ENCODE results near the gene RBCK1. TPM values are rescaled to one million over a fixed set of nuclear protein-coding genes. Genes with fewer than 3 reads are reported as not detected.
"Not testable (repeated sequence)": the region's sequence is repeated elsewhere in the genome, so short reads cannot be mapped to it uniquely, and the experiment has no call there.

RBCK1 gene
- total RNA-seq, 4 donors from 2014 or later, result 63.6 to 85.3 (median 78.5) TPM

DNA sequence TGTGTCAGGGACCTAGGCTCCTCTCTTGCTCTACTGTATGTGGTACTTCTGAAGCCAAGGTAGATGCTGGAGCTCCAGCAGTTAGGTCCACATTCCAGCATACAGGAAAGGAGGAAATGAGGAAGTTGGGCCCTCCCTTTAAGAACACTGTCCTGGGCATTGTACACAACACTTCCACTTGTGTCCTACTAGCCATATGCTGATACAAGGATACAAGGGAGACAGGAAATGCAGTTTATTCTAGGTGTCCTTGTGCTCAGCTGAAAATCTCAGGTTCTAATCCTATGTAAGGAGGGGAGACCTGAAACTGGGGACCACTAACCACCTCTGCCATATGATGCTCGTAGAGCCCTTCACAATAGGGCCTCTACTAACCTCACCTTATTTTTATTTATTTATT is 23.4 kb upstream of the RBCK1 start:
- H3K9me3 ChIP-seq, result no peaks in the 10 kb centered on the region
- peaks cover 18% of the 10 kb centered on the region for H3K4me1 ChIP-seq
- WGBS, result 94% methylated on average over 1 of the region's 1 CpG
- no peak for DNase-seq (ENCODE audit: low spot score in 2 of 2)
- H3K27me3 ChIP-seq, result no peaks in the 10 kb centered on the region
- H3K36me3 ChIP-seq, result peaks cover 18% of the 10 kb centered on the region
- TF ChIP-seq EP300 (IDR thresholded peaks at IDR 0.05) (no peak), POLR2AphosphoS5 (IDR thresholded peaks at IDR 0.05) (no peak), POLR2A (IDR thresholded peaks at IDR 0.05) (no peak)
- TF ChIP-seq, protein P1, sequence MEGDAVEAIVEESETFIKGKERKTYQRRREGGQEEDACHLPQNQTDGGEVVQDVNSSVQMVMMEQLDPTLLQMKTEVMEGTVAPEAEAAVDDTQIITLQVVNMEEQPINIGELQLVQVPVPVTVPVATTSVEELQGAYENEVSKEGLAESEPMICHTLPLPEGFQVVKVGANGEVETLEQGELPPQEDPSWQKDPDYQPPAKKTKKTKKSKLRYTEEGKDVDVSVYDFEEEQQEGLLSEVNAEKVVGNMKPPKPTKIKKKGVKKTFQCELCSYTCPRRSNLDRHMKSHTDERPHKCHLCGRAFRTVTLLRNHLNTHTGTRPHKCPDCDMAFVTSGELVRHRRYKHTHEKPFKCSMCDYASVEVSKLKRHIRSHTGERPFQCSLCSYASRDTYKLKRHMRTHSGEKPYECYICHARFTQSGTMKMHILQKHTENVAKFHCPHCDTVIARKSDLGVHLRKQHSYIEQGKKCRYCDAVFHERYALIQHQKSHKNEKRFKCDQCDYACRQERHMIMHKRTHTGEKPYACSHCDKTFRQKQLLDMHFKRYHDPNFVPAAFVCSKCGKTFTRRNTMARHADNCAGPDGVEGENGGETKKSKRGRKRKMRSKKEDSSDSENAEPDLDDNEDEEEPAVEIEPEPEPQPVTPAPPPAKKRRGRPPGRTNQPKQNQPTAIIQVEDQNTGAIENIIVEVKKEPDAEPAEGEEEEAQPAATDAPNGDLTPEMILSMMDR (IDR thresholded peaks at IDR 0.05), result no peak
- no peak overlapping the region for H3K27ac ChIP-seq
- H3K4me3 ChIP-seq, result no peak overlapping the region

DNA sequence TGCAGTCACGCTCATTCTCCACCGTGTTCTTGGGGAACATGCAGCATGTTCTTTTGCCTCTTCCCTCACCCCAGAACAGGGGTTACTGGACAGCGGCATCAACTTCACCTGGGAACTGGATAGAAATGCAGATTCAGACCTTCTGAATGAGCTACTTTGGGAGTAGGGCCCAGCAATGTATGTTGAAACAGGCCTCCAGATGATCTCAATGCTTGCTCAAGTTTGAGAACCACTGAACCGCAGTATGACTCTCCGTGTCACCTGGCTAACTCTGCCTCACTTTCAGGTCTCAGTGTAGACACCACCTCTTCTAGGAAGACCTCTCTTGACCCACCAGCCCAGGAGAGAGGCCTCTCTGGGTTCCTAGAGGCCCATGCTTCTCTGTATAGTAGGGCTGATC is 22.7 kb upstream of the RBCK1 start:
- peaks cover 18% of the 10 kb centered on the region for H3K4me1 ChIP-seq
- no peaks in the 10 kb centered on the region for H3K9me3 ChIP-seq
- H3K27me3 ChIP-seq, result no peaks in the 10 kb centered on the region
- H3K36me3 ChIP-seq, result peaks cover 24% of the 10 kb centered on the region
- TF ChIP-seq POLR2A (IDR thresholded peaks at IDR 0.05), result no peak
- TF ChIP-seq POLR2AphosphoS5 (IDR thresholded peaks at IDR 0.05), result no peak
- TF ChIP-seq EP300 (IDR thresholded peaks at IDR 0.05), result no peak
- TF ChIP-seq, protein P1 (IDR thresholded peaks at IDR 0.05), result no peak
- no peak overlapping the region for H3K4me3 ChIP-seq
- H3K27ac ChIP-seq, result no peak overlapping the region
- no peak for DNase-seq (ENCODE audit: low spot score in 2 of 2)
- WGBS, result 100% methylated on average over 5 of the region's 5 CpGs

DNA sequence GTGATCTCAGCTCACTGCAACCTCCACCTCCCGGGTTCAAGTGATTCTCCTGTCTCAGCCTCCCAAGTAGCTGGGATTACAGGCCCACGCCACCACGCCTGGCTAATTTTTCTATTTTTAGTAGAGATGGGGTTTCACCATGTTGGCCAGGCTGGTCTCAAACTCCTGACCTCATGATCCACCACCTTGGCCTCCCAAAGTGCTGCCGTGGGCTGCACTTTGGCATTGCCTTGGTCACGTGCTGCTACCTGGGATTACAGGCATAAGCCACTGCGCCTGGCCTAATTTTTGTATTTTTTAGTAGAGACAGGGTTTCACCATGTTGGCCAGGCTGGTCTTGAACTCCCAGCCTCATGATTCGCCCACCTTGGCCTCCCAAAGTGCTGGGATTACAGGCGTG is 21.5 kb upstream of the RBCK1 start:
- not testable (repeated sequence) for H3K27ac ChIP-seq; H3K4me1 ChIP-seq; H3K4me3 ChIP-seq; H3K27me3 ChIP-seq; H3K9me3 ChIP-seq; DNase-seq (ENCODE audit: low spot score in 2 of 2)
- 94% methylated on average over 8 of the region's 8 CpGs for whole genome bisulfite sequencing
- peaks cover 36% of the 10 kb centered on the region for H3K36me3 ChIP-seq

DNA sequence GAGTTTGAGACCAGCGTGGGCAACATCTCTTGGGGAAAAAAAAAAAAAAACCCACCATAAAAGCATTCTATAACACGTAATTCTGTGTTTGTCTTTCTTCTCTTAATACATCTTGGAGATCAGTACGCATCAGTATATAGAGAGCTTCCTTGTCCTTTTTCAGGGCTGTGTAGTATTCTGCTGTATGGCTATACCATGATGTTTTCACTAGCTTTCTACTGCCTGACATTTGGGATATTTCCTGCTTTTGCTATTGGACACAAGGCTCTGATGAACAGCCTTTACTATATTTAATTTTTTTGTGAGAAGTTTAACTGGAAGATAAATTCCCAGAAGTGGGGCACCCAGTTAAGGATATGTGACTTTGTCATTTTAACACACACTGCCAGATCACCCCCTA is 20.6 kb upstream of the RBCK1 start:
- Histone ChIP-seq H3K4me3 (no peak overlapping the region), H3K9me3 (no peaks in the 10 kb centered on the region), H3K27ac (no peak overlapping the region), H3K36me3 (peaks cover 43% of the 10 kb centered on the region), H3K27me3 (no peaks in the 10 kb centered on the region), H3K4me1 (no peaks in the 10 kb centered on the region)
- WGBS, result 95% methylated on average over 3 of the region's 3 CpGs
- no peak for DNase-seq (ENCODE audit: low spot score in 2 of 2)
- TF ChIP-seq POLR2AphosphoS5 (IDR thresholded peaks at IDR 0.05) (no peak), EP300 (IDR thresholded peaks at IDR 0.05) (no peak), POLR2A (IDR thresholded peaks at IDR 0.05) (no peak)
- TF ChIP-seq, protein P1 (IDR thresholded peaks at IDR 0.05), result no peak

DNA sequence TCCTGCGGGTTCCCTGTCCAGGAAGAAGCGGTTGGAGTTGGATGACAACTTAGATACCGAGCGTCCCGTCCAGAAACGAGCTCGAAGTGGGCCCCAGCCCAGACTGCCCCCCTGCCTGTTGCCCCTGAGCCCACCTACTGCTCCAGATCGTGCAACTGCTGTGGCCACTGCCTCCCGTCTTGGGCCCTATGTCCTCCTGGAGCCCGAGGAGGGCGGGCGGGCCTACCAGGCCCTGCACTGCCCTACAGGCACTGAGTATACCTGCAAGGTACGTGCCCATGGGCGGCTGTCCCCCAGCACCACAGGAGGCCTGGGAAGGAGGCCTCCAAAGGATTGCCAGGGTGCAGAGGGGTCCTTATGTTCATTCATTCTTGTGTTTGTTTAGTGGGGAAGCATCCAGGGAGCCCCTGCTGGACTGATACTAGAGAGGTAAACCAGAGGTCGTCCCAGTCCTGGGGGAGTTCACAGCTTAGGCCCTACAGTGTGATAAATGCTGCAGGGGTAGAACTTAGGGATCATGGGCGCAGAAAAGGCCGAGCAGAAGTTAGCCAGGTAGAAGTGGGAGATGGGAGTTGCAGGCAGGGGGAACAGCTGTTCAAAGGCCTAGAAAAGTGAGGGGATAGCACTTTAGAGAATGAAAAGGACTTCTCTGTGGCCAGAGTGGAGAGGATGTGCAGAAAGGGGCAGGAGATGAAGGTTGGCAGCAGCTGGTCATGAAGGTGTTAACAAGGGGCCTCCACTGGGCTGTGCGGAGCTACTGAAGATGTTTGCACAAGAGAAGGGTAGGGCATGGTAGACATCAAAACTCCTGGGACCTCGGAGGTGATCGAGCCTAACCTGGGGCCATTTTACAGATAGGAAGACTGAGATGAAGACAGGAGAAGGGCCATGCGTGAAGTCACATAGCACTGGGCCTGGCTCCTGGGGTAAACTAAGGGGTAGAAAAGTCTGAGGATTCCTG is 19.8 kb upstream of the RBCK1 start:
- DNase-seq (ENCODE audit: low spot score in 2 of 2), result no peak
- no peaks in the 10 kb centered on the region for H3K9me3 ChIP-seq
- no peaks in the 10 kb centered on the region for H3K4me1 ChIP-seq
- no peak overlapping the region for H3K27ac ChIP-seq
- WGBS, result 90% methylated on average over 21 of the region's 21 CpGs
- no peak overlapping the region for H3K4me3 ChIP-seq
- no peak for TF ChIP-seq POLR2A (IDR thresholded peaks at IDR 0.05)
- TF ChIP-seq EP300 (IDR thresholded peaks at IDR 0.05), result no peak
- TF ChIP-seq, protein P1 (IDR thresholded peaks at IDR 0.05), result no peak
- TF ChIP-seq POLR2AphosphoS5 (IDR thresholded peaks at IDR 0.05), result no peak
- no peaks in the 10 kb centered on the region for H3K27me3 ChIP-seq
- peaks cover 51% of the 10 kb centered on the region for H3K36me3 ChIP-seq
